Heart left ventricle (tissue), 16 donors: ENCODE measurements around the gene STARD6. TPM values are rescaled to one million over a fixed set of nuclear protein-coding genes. Genes with fewer than 3 reads are reported as not detected.

Experiments used
- ATAC-seq, 4 donors: fragments of 200-7000 bp; cut with Tn5 transposase; one replicate each; pipeline ENCODE4 v1.9.1; 2020 to 2022; ENCODE audit warnings: moderate library complexity in 4 of 4, mild to moderate bottlenecking in 3 of 4, moderate number of reproducible peaks in 1 of 4
- DNase-seq, 5 donors: peaks; one replicate each; pipeline ENCODE4 v3.0.0-alpha.2; 2020
- H3K27ac ChIP-seq, 12 donors: fragments of 200-600 bp; sonication (generic) in 4 of 12; one replicate each; pipeline versions ENCODE4 v1.5.0 to v1.8.0; 2016 to 2022; ENCODE audit warnings: mild to moderate bottlenecking in 2 of 12
- H3K27me3 ChIP-seq, 9 donors: fragments of 200-600 bp; sonication (generic) in 2 of 9; one replicate each; pipeline versions ENCODE4 v1.5.1 to v1.8.0; 2016 to 2022; ENCODE audit warnings: mild to moderate bottlenecking in 3 of 9
- H3K36me3 ChIP-seq, 9 donors: fragments of 200-600 bp; sonication (generic) in 2 of 9; one replicate each; pipeline versions ENCODE4 v1.5.0 to v1.8.0; 2018 to 2022; ENCODE audit warnings: mild to moderate bottlenecking in 2 of 9
- H3K4me1 ChIP-seq, 12 donors: fragments of 200-600 bp; sonication (generic) in 4 of 12; one replicate each; pipeline versions ENCODE4 v1.5.0 to v1.8.0; 2016 to 2022; ENCODE audit warnings: mild to moderate bottlenecking in 3 of 12
- H3K4me3 ChIP-seq, 12 donors: fragments of 200-600 bp; sonication (generic) in 4 of 12; one replicate each; pipeline versions ENCODE4 v1.5.0 to v1.8.0; 2017 to 2022; ENCODE audit warnings: mild to moderate bottlenecking in 9 of 12, moderate library complexity in 4 of 12
- H3K9me3 ChIP-seq, 12 donors: fragments of 200-600 bp; sonication (generic) in 4 of 12; one replicate each; pipeline versions ENCODE4 v1.5.0 to v1.8.0; 2016 to 2022; ENCODE audit warnings: mild to moderate bottlenecking in 1 of 12
- POLR2A ChIP-seq, 2 donors: fragments of 450-650 bp; IDR thresholded peaks; one replicate each; pipeline ENCODE4 v1.6.1; 2017; ENCODE audit warnings: antibody characterized with exemption in 2 of 2, mild to moderate bottlenecking in 2 of 2, moderate library complexity in 2 of 2
- WGBS, 4 donors: extraction: QIAGEN DNeasy Blood & Tissue Kit in 2 of 4; methylation state at CpG; one replicate each; pipeline versions ENCODE4 v1.1.5 to v1.1.7; 2013 to 2018; 5-methylcytosine and 5-hydroxymethylcytosine counted together
- intact Hi-C, 10 donors: fragments of 100-400 bp; cut with DNase I; formaldehyde crosslinking; loops; one replicate each; pipeline versions ENCODE4 v1.11.1 to v1.14.2; 2022
- polyA plus RNA-seq, 2 donors: library from polyadenylated mRNA; stranded (reverse); fragments of 200-250 nt; gene quantifications; one replicate each; pipeline ENCODE4 v1.2.3, GENCODE V29; 2013
- total RNA-seq, 9 donors: library from RNA; depleted of rRNA in 2 of 9; stranded (reverse); fragments of >200 nt in 2 of 9; fragmentation: NEBNext Ultra II Directional in 3 of 9; extraction: Animal tissue kit (Norgen Biotek cat#: 25700) in 3 of 9; gene quantifications; one replicate each; pipeline versions ENCODE4 v1.1.0 to v1.2.4, GENCODE V29; 2016 to 2023
- TF ChIP-seq, protein P1 (sequence below), 12 donors: fragments of 200-600 bp; sonication (generic) in 4 of 12; IDR thresholded peaks; one replicate each; pipeline versions ENCODE4 v1.5.0 to v1.8.0; 2018 to 2022; ENCODE audit warnings: antibody characterized with exemption in 12 of 12, mild to moderate bottlenecking in 5 of 12
- donor health status: ischemic (EF 13 %, LVEDD 7.1; RV severe dilation, severe dysfunction).
- donor health status: healthy with polysubstance abuse.
- donor health status: DM: no; HTN: yes; CAD: no.
- donor health status: DM: no; HTN: no; CAD: no.
- donor health status: ischemic (EF 25% LVEDD 6.9; RV normal size, moderate dysfunction).
- donor health status: ischemic (EF 25% LVEDD 5.7; RV mildly dilated, moderate dysfunction).
- donor health status: healthy.
- donor health status: DM: yes; HTN: yes; CAD: no.
- donor health status: ischemic (EF 35%, LVEDD 5.7; RV mildly dilated, moderate dysfunction).
- donor health status: nonischemic (EF 11% LVEDD 7.7; RV severe dilation, severe dysfunction).
- donor health status: DM: yes; HTN: yes; CAD: no.
- donor health status: PGD.
- donor health status: ischemic (EF 29% LVEDD 5.4; RV normal size, mild dysfunction).
- donor health status: nonischemic (EF 23%, LVEDD 6.1; RV moderate dilation, normal function).

Gene STARD6
- total and polyA plus RNA-seq, 11 donors, result not detected

GRCh38 chr18:54351186-54351585 lies 6.5 kb downstream of the STARD6 start:
- TF ChIP-seq POLR2A (IDR thresholded peaks at IDR 0.05), result no peak
- TF ChIP-seq, protein P1, sequence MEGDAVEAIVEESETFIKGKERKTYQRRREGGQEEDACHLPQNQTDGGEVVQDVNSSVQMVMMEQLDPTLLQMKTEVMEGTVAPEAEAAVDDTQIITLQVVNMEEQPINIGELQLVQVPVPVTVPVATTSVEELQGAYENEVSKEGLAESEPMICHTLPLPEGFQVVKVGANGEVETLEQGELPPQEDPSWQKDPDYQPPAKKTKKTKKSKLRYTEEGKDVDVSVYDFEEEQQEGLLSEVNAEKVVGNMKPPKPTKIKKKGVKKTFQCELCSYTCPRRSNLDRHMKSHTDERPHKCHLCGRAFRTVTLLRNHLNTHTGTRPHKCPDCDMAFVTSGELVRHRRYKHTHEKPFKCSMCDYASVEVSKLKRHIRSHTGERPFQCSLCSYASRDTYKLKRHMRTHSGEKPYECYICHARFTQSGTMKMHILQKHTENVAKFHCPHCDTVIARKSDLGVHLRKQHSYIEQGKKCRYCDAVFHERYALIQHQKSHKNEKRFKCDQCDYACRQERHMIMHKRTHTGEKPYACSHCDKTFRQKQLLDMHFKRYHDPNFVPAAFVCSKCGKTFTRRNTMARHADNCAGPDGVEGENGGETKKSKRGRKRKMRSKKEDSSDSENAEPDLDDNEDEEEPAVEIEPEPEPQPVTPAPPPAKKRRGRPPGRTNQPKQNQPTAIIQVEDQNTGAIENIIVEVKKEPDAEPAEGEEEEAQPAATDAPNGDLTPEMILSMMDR (IDR thresholded peaks at IDR 0.05), result no peak

GRCh38 chr18:54338230-54338629 lies 19.4 kb downstream of the STARD6 start:
- 86 to 90% (median 88%) methylated on average over 4 of the region's 4 CpGs for WGBS, 4 donors

More at GRCh38 chr18:54351186-54351585, 6.5 kb downstream of the STARD6 start:
- DNase-seq (no peak), ATAC-seq (no peak)
- Histone ChIP-seq H3K36me3 (no peaks in the 10 kb centered on the region), H3K27me3 (peaks cover 0 to 6% (median 0%) of the 10 kb centered on the region in 9 donors), H3K27ac (no peak overlapping the region), H3K4me1 (no peaks in the 10 kb centered on the region), H3K4me3 (no peak overlapping the region), H3K9me3 (peaks cover 0 to 5% (median 0%) of the 10 kb centered on the region in 12 donors)
- intact Hi-C loops, result loop anchor here in 5 of 10 donors (10.0 kb wide), 1 partner anchor 126 kb away; the partner anchor contains the start of gene MBD2 (in 5 of the 5)
- WGBS, 4 donors, result 79 to 92% (median 87%) methylated on average over 1 of the region's 1 CpG

DNA sequence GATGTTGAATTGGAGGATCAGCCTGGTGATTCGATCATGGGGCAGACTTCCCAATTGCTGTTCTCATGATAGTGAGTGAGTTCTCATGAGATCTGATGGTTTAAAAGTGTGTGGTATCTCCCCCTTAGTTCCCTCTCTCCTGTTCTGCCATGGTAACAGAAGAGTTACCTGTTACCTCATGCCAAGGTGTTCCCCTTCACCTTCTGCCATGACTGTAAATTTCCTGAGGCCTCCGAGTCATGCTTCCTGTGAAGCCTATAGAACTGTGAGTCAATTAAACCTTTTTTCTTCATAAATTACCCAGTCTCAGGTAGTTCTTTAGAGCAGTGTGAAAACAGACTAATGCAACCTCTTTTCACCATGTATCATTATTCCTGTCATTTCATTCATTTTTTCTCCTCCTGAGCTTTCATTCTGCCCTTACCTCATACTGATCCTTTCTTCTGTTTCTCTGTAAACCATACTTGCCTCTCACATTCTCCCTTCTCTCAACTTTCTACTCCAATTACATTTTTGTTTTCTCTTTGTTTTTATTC lies 22.0 kb downstream of the STARD6 start:
- Histone ChIP-seq H3K4me3 (no peak overlapping the region), H3K27me3 (no peaks in the 10 kb centered on the region), H3K9me3 (peaks cover 0 to 2% (median 0%) of the 10 kb centered on the region in 12 donors), H3K27ac (no peak overlapping the region), H3K36me3 (no peaks in the 10 kb centered on the region), H3K4me1 (no peaks in the 10 kb centered on the region)
- 80 to 91% (median 88%) methylated on average over 2 of the region's 2 CpGs for WGBS, 4 donors
- intact Hi-C loops, result no loop called here
- TF ChIP-seq POLR2A (IDR thresholded peaks at IDR 0.05), result no peak
- TF ChIP-seq, protein P1 (IDR thresholded peaks at IDR 0.05), result no peak
- ATAC-seq (no peak), DNase-seq (no peak)

More at GRCh38 chr18:54338230-54338629, 19.4 kb downstream of the STARD6 start:
- DNase-seq (no peak), ATAC-seq (no peak)
- intact Hi-C loops, result no loop called here
- Histone ChIP-seq H3K36me3 (no peaks in the 10 kb centered on the region), H3K27ac (no peak overlapping the region), H3K4me3 (no peak overlapping the region), H3K27me3 (no peaks in the 10 kb centered on the region), H3K9me3 (peaks cover 0 to 7% (median 0%) of the 10 kb centered on the region in 12 donors), H3K4me1 (no peaks in the 10 kb centered on the region)
- TF ChIP-seq, protein P1 (IDR thresholded peaks at IDR 0.05), result no peak
- no peak for TF ChIP-seq POLR2A (IDR thresholded peaks at IDR 0.05)

- no peaks in the 10 kb centered on the region for H3K36me3 ChIP-seq
- intact Hi-C loops, result no loop called here
- H3K4me3 ChIP-seq, result no peak overlapping the region
- ATAC-seq (no peak), DNase-seq (no peak)
- no peaks in the 10 kb centered on the region for H3K9me3 ChIP-seq
- TF ChIP-seq, protein P1 (IDR thresholded peaks at IDR 0.05), result peak in 2 of 12 donors; percentile 7 to 16
- TF ChIP-seq POLR2A (IDR thresholded peaks at IDR 0.05), result no peak
- no peak overlapping the region for H3K27ac ChIP-seq
- WGBS, 4 donors, result 65 to 75% (median 72%) methylated on average over 6 of the region's 6 CpGs
- no peaks in the 10 kb centered on the region for H3K4me1 ChIP-seq
- H3K27me3 ChIP-seq, result no peaks in the 10 kb centered on the region
Observed at GRCh38 chr18:54330768-54331548, 26.7 kb downstream of the STARD6 start.
